Measurements from ENCODE around the gene HMG20A.

GRCh38 chr15:77413699-77414349, 6.9 kb upstream of the HMG20A start:
- TF ChIP-seq CTCF (IDR thresholded peaks at IDR 0.05) (no peak), POLR2A (IDR thresholded peaks at IDR 0.05) (no peak), POLR2AphosphoS5 (IDR thresholded peaks at IDR 0.05) (no peak)
